GM18861 (cell line): ENCODE measurements around the gene C20orf141.
"Not testable (repeated sequence)": the region's sequence is repeated elsewhere in the genome, so short reads cannot be mapped to it uniquely, and the experiment has no call there.

Experiments used
- ATAC-seq: cut with Tn5 transposase; IDR thresholded peaks from one replicate; pipeline ENCODE4 v1.9.1; 2021; ENCODE audit not compliant: unreplicated experiment

C20orf141 gene

GRCh38 chr20:2820084-2820895, 5.5 kb downstream of the C20orf141 start:
- ATAC-seq: no peak

- ATAC-seq: no peak
Measured at GRCh38 chr20:2820896-2821869, 6.4 kb downstream of the C20orf141 start.

- no peak for ATAC-seq
Measured at GRCh38 chr20:2822073-2822472, 7.3 kb downstream of the C20orf141 start.

- ATAC-seq: no peak
Measured at GRCh38 chr20:2825761-2826160, 11.0 kb downstream of the C20orf141 start.

GRCh38 chr20:2826655-2827054, 11.9 kb downstream of the C20orf141 start:
- ATAC-seq: no peak

- ATAC-seq: no peak
Measured at GRCh38 chr20:2829376-2829775, 14.6 kb downstream of the C20orf141 start.

- ATAC-seq: not testable (repeated sequence)
Measured at GRCh38 chr20:2831206-2831605, 16.4 kb downstream of the C20orf141 start.

GRCh38 chr20:2833761-2834160, 19.0 kb downstream of the C20orf141 start:
- no peak for ATAC-seq

GRCh38 chr20:2834401-2835110, 19.8 kb downstream of the C20orf141 start:
- no peak for ATAC-seq

- ATAC-seq: no peak
Measured at GRCh38 chr20:2835331-2835796, 20.6 kb downstream of the C20orf141 start.

GRCh38 chr20:2836035-2836434, 21.2 kb downstream of the C20orf141 start:
- no peak for ATAC-seq

- ATAC-seq: no peak
Measured at GRCh38 chr20:2837221-2837960, 22.6 kb downstream of the C20orf141 start.

- ATAC-seq: no peak
Measured at GRCh38 chr20:2838170-2838797, 23.5 kb downstream of the C20orf141 start.

GRCh38 chr20:2838847-2839671, 24.3 kb downstream of the C20orf141 start:
- no peak for ATAC-seq

- no peak for ATAC-seq
Measured at GRCh38 chr20:2839732-2840137, 24.9 kb downstream of the C20orf141 start.

GRCh38 chr20:2840138-2840966, 25.6 kb downstream of the C20orf141 start, which contains the start of the genes PCED1A and VPS16:
TSS of gene PCED1A (minus strand) at chr20:2840655. CDS start at chr20:2839912, 743 bp downstream.
TSS of gene VPS16 (plus strand) at chr20:2840745. CDS start at chr20:2840775, 30 bp downstream.
- peak; percentile 93 for ATAC-seq

- peak; percentile 20 for ATAC-seq
Measured at GRCh38 chr20:2840967-2841531, 26.3 kb downstream of the C20orf141 start.

GRCh38 chr20:2845607-2846006, 30.8 kb downstream of the C20orf141 start:
- no peak for ATAC-seq
